GM18526 (cell line): Measurements from ENCODE around the gene TRIM41.

ENCODE experiments used
- POLR2A ChIP-seq: IDR thresholded peaks from 3 replicates; pipeline ENCODE4 v1.6.1; 2011; ENCODE audit not compliant: insufficient read length; ENCODE audit errors: extremely low read depth

Gene TRIM41

DNA sequence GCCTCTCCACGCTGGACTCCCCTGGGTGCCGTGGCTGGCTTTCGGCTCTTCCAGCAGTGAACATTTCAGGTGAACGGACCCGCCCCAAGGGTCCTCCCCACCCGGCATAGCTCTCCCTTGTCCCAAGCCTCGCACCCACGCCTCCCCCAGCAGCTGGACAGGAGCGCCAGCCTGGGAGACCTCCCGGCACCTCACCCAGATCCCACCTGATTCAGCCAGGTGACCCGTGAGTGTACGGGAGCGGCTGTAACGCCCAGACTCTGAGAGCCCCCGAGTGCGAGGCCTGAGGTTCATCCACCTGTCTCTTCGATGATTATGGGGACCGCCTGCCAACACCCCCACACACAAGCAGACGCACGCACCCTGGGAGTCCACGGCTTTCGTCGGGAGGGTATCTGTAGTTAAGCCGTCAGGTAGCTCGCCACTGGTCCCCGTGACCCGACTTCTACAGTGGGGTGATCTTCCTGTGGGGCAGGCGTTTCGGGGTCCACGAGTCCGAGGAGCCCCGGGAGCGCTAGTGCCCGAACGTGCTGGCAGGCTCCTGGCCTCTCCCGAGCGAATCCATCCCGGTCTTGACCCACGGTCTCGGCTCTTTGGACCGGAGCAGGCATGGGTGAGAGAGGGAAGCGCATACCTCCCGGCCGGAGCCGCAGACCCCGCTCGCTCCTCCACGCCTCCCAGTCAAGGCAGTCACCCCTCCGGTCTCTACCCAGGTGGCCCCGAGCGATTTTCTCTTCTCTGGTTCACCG is 32.9 kb upstream of the TRIM41 start:
- no peak for TF ChIP-seq POLR2A

DNA sequence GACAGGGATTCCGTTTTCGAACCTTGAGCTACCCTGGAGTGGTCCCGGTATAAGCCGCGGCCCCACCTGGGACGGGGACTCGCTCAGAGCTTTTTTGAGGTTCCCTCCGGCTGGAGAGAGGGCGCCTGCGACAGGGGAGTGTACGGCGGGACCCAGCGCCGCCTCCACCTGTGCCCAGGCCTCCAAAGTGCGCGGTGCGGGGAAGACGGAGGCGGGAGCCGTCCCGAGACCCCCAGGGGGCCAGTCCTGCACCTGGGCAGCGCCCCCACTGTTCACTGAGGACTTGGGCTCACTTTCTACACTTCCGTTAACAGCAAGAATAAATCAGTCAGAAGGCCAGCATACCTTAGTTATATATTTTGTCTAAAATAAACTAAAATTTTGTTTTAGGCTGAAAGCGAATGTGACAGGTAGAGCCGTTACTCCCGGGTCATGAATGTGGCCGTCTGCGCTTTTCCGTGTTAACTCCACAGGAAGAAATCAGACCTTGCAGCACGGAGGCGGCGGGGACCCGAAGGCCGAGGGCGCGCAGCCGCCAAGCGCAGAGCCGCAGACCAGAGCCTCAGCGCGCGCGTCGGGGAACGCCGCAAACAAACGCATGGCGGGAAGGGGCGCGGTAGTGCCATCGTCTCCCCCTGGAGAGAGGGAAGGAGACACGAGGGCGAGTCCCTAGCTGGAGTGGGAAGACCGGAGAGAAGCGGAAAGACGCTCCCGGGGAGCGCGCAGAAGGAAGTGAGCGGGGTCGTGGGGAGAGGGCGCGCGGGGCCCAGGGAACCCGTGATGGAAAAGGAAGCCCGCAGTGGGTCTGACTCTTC is 32.2 kb upstream of the TRIM41 start:
- TF ChIP-seq POLR2A = peak; percentile 23

DNA sequence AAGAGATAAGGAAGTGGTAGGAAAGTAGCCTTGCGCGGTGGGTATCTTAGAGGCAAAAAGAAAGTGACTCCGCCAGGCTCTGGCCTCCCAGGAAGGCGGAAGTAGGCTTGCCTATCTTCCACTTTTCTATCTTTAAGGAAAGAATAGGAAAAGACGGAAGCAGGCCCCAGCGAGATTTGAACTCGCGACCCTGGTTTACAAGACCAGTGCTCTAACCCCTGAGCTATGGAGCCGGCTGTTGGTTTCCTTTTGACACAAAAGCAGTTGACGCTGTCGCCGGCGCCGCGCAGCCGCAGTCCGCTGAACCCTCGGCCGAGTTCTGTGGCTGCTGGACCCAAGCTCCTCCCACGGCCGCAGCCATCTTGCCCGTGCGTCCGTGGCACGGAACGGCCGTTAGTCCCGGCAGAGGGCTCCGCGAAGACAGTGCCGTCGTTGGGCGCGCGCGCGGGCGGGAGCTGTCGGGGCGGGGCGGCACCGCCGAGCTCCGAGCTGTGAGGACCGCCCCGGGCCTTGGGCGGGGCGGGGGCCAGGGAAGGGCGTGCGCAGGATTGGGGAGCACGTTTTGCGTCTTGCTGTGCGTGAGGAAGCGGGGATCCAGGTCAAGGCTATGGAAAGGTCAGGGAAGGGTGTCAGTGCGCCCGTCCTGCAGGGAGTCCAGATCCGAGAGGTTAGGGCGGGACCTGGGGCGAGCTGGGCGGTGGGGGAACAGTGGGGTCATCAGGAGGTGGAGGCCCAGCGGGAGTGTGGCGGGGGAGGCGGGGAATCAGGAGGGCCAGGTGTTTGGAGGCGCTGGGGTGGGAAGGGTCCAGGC is 31.4 kb upstream of the TRIM41 start:
- TF ChIP-seq POLR2A = peak; percentile 70

- no peak for TF ChIP-seq POLR2A
Observed at GRCh38 chr5:181192337-181193046, 30.6 kb upstream of the TRIM41 start.

GRCh38 chr5:181193656-181194055 is 29.4 kb upstream of the TRIM41 start:
- TF ChIP-seq POLR2A = no peak

- TF ChIP-seq POLR2A = no peak
Observed at GRCh38 chr5:181194489-181195248, 28.4 kb upstream of the TRIM41 start.

DNA sequence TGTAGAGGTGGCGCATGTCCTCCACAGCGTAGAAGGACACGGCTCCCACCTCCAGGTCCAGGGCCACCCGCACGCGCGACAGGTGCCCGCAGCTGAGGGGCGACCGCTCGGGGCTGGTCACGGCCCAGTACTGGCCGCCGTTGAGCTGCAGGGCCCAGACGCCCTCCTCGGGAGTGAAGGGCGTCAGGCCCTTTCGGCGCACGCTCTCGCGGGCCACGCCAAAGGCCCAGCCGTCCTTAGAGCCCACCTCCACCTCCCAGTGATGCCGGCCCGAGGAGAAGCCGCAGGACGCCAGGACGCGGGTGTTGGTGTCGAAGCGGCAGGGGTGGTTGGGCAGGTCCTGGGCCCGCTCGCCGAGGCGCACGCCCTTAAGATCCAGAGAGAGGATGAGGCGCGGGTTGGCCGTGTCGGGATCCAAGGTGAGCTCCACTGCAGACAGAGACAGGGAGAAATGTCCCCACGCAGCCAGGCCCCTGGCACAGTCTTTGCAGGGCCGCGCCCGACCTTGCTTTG is 27.8 kb upstream of the TRIM41 start:
- no peak for TF ChIP-seq POLR2A

DNA sequence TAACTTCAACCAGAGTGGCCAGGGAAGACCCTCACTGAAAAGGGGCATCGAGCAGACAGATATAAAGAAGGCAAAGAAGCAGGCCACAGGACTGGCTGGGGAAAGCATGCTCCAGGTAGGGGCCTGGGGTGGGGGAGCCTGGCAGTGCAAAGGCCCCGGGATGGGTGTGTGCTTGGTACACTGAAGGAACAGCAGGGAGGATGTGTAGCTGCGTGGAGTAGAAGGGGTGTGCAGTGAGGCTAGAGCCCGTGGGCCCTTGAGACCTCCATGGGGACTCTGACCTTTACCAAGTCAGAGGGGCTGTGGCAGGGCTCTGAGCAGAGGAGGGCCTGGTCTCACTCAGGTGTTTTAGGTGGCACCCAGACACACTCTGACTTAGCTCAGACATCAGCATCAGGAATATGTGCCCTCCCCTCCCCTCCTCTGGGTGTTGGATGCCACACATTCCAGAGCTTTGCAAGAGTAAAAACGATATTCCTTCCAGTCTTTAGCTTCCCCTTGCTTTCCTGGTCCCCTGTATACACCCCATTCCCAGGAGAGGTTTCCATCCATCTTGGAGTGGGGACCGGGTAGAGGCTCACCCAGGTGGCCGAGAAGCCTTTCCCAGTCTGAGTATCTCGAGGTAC is 25.6 kb upstream of the TRIM41 start:
- no peak for TF ChIP-seq POLR2A

GRCh38 chr5:181198106-181198685 is 24.9 kb upstream of the TRIM41 start:
- no peak for TF ChIP-seq POLR2A

DNA sequence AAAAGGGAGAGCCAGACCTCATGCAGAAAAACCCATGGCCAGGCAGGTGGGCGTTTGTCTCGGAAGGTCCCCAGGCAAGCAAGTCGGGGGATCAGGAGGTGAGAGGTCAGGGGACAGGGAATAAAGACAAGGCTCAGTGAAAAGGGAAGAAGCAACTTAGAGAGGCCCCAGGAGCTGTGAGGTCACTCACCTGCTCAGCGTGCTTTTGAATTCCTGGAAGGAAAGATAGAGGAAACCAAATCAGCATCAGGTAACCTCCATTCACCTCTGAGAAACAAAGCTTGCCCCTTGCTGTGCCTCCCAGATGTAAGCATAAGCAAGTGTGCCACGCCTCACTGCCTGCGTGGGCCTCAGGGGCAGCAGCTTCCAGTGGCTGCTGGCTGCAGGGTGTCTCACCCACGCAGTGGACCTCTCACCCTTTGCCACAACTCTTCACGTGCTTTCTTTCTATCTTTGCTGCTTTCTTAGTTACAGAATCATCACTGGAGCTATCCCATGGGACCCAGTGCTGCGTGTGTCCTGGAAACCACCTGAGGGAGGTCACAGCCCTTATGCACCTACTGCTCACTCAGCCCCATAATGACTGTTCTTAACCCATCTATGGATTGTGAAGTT is 24.1 kb upstream of the TRIM41 start:
- no peak for TF ChIP-seq POLR2A

- no peak for TF ChIP-seq POLR2A
Observed at GRCh38 chr5:181199881-181200638, 23.0 kb upstream of the TRIM41 start.

DNA sequence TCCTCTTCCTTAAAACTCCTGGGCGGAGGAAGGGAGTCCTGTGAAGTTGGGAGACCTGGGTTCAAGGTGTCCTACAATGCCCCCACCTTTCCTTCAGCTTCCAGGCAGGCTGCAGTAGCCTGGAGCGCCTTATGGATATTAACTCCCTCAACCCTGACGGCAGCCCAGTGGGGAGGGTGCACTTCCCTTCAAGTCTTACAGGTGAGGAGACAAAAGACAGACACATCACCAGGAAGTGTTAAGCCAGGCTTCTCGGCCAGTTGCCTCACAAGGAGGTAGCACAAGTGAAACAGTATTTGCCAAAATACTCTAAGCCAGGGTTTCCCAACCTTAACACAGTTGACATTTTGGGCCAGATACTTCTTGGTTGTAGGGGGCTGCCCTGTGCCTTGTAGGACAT is 22.3 kb upstream of the TRIM41 start:
- TF ChIP-seq POLR2A = no peak
